ENCODE measurements around the gene SASH1. TPM values are rescaled to one million over a fixed set of nuclear protein-coding genes. Genes with fewer than 3 reads are reported as not detected.
"Not testable (repeated sequence)": the region's sequence is repeated elsewhere in the genome, so short reads cannot be mapped to it uniquely, and the experiment has no call there.

Gene SASH1
- total RNA-seq, 1 donor from 2014 or later: 1.6 TPM

DNA sequence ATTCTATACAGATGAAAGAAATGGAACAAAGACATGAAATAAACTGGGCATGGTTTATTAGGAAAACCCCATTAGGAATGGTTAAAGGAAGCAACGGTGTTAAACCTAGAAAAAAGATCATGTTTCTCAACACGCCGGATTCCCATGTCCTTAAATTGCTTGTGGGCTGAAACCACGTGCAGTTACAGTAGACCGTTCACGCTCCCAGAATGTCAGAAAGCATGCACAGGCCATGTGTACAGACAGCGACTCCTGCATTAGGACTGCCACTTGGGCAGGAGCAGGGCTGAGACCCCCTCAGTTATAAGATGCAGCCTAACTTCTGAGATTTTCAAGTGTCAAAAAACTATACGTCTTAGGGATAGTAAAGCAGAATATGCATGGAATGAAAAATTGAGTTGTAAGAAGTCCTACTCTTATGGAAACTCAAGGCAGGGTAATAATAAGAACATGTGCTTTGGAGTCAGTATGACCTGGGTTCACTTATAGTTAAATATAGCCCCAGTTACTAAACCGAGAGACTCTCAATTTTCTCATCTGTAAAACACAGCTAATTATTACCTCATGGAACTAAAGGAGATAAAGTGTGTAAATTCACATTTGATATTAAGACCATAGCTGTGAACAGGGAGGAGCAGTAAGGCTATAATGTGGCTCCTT lies 230.2 kb downstream of the SASH1 start:
- intact Hi-C loops (cut with micrococcal nuclease): no loop called here

DNA sequence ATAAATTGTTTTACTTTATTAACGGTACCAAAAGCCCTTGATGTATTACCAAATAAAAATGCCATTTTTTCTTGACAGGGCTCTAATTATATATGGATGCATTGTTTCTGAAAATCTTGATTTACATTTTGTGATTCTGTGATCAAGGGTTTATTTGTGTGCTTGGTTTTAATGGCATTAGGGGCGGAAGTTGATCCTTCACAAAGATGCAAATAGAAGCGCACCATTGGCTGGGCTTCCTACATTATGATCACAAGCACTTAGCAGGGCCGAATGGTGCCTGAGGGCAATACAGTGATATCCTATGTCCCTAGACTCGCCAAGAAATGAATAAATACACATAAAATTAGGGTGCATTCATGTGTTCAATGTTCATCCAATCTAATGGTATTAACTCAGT lies 231.3 kb downstream of the SASH1 start:
- intact Hi-C loops (cut with micrococcal nuclease): no loop called here

DNA sequence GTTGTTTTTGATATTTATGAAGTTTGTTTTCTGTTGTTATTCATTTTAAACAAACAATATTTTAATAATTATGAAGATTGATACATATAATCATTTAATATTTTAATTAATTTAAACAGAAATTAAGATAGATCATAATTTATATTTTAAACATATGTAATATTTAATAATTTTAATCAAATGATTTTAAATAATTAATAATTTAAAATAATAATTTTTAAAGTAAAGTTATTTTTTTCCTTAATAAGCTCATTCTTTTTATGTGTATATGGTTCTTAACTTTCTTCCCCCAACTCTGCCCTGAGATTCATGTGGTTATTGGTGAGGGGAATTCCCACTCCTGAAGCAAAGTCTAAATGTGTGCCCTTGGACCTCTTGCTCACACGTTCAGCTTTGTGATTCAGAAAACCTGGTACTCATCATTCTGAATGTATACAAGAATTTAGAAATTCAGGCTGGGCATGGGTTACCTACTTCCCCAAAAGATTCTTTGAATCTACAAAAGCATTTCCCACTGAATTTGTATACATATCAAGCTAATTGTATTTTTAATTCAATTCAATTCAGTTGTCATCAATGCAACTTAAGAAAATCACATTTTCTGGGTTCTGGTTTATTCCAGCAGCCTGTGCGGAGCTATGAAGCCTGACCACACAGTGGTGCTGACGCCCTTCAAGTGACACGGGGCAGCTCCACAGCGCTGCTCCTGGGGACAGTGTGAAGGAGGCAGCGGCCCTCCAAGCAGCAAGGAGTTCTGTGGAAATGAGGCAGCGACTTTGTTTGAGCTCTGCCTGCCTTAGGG lies 235.2 kb downstream of the SASH1 start:
- intact Hi-C loops (cut with micrococcal nuclease): loop anchor here (1.0 kb wide), 2 partner anchors 370 to 854 kb away; no protein-coding TSS in a partner anchor

DNA sequence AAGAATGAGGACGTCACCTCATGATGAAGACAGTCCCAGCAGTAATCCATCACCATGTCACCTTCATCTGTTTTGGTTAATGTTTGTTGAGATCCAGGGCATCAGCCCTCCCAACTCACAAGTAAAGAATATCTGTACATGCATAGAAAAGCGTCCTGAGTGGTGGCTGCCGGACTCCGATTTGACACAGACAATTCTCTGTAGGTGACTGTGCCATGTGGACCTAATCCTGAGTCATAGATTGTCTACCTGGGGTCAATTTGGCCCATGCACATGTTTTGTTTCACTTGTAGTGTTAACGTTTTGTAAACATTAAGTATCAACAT lies 235.8 kb downstream of the SASH1 start:
- intact Hi-C loops (cut with micrococcal nuclease): loop anchor here (1.0 kb wide), 2 partner anchors 370 to 854 kb away; no protein-coding TSS in a partner anchor

DNA sequence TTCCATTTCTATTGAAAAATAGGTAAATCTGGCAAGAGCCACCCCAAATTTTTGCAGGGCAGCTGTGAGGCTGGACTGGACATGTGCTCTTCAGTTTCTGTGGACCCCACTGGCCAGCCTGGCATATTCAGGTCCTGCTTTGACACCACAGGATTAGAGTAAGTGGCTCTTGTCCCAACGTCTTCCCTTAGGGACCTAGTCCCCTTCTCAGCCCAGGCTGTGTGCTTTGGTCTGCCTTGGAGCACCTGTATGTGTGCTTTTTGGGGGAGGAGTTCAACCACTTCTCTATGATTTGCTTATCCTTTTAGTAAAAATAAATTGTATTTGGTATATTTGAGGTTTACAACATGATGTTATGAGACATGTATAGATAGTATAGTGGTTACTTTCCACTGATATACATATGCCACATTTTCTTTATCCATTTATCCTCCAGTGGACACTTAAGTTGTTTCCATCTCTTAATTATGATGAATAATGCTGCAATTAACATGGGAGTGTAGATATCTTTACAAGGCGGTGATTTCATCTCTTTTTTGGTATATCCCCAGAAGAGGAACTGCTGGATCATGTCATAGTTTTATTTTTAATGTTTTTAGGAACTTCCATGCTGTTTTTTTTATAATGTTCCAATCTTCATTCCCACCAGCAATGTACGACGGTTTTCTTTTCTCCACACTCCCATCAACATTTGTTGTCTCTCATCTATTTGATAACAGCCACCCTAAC lies 236.4 kb downstream of the SASH1 start:
- intact Hi-C loops (cut with micrococcal nuclease): loop anchor here (1.0 kb wide), 2 partner anchors 369 to 853 kb away; no protein-coding TSS in a partner anchor

DNA sequence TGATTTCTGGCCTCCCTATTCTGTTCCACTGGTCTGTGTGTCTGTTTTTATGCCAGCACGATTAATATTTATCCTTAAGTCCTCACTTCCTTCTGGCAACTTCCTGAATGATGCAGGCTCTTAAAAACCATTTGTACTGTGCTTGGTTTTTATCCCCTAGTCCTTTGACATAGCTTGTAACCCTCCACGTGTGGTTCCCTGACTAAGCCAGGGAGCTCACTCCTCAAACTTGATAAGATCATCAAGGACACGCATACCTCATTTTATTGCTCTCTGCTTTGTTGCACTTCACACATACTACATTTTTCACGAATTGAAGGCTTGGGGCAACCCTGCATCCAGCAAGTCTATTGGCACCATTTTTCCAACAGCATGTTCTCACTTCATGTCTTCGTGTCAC lies 237.8 kb downstream of the SASH1 start:
- intact Hi-C loops (cut with micrococcal nuclease): no loop called here

DNA sequence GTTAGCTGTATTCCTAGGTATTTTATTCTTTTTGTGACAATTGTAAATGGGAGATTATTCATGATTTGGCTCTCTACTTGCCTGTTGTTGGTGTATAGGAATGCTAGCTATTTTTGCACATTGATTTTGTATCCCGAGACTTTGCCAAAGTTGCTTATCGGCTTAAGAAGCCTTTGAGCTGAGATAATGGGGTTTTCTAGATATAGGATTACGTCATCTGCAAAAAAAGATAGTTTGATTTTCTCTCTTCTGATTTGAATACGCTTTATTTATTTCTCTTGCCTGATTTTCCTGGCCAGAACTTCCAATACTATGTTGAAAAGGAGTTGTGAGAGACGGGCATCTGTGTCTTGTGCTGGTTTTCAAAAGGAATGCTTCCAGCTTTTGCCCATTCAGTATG lies 241.0 kb downstream of the SASH1 start:
- intact Hi-C loops (cut with micrococcal nuclease): no loop called here

DNA sequence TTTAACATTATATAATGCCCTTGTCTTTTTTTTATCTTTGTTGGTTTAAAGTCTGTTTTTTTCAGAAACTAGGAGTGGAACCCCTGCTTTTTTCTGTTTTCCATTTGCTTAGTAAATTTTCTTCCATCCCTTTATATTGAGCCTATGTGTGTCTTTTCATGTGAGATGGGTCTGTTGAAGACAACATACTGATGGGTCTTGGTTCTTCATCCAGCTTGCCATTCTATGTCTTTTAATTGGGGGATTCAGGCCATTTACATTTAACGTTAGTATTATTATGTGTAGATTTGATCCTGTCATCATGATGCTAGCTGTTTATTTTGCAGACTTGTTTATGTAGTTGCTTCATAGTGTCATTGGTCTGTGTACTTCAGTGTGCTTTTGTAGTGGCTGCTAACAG lies 243.0 kb downstream of the SASH1 start:
- intact Hi-C loops (cut with micrococcal nuclease): not testable (repeated sequence)

DNA sequence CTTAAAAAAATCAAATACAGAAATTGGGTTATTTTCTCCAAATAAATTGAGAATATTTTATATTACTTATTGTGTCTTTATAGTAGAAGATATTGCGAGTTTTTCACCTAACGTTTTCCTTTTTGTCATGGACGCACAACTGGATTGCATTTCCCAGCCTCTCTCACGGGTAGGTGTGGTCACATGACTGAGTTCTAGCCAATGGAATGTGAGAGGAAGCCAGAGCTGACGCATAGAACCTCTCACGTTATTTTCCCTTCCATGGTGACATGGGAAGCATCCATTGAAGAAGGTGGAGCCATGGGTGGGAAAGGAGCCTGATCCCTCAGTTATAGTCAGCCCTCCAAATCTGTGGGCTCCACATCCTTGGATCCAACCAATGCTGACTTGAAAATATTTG lies 248.2 kb downstream of the SASH1 start:
- intact Hi-C loops (cut with micrococcal nuclease): no loop called here

DNA sequence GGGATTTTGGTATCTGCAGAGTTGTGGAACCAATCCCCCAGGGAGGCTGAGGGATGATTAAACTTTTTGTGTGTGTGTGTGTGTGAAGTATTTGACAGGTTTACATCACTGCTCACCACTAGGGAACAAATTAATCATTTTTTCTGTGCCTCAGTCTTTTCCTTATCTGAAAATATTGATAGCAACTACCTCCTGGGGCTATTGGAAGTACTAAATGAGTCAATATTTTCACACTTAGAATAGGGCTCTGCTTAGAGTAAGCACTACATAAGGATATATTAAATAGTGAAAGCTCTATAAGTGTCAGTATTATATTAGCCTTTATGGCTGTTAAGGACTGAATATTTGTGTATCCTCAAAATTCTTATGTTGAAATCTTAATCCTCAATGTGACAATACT lies 249.0 kb downstream of the SASH1 start:
- intact Hi-C loops (cut with micrococcal nuclease): no loop called here

DNA sequence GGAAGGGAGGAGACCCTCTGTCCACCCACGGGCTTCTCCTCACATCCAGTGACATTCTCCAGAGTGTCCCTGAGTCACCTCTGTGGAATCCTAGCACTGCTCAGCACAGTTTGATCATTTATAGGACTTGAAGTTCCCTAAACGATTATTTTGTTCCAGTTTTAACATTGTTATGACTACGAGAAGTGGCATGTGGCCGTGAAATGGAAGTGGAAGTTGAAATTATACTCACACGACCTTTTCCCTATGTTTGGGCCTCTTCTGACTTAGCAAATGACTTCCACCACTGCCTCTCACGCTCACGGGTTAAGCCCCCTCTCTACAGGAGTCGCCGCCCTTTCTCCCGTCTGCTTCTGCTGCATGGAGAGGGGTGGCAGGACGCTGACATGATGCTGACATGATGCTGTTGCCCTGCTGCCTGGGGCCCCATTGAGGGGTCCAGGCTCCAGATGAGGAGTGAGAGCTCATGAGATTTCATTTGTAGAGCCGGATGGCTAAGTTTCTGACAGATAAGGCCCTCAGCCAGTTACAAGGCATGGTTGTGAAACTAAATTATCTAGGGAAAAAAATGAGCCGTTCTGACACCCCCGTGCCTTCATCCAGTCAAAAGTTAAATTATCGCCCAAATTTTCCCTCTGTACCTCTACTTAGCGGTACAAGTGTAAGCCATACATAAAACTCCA lies 250.6 kb downstream of the SASH1 start:
- intact Hi-C loops (cut with micrococcal nuclease): no loop called here

DNA sequence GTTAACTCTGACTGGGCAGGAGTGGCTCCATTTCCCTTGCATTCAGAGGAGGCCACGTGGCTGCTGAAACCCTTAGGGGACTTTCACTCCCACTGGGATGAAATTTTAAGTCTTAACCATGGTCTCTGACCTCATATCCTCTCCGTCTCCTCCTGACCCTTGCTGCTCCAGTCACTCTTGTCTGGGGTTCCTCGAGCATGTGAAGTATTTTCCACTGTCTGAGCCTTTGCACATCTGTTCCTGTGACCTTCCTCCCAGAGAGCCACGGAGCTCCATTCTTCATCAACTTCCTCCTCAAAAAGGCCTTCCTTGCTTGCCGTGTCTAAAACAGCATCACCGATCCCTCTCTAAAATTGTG lies 251.2 kb downstream of the SASH1 start:
- intact Hi-C loops (cut with micrococcal nuclease): no loop called here

DNA sequence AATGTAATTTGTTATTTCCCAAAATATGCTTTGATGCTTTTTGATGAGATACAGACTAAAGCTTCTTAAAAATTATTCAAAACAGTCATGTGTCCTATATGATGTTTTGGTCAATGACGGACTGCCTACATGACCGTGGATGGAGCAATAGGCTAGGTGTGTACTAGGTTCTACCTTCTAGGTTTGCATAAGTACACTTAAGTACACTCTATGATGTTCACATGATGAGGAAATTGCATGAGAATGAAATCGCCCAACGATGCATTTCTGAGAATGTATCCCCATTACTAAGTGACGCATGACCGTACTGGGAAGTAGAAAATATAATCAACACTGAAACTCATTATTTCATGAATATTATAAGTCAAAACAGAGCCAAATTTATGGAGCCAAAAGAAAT lies 252.9 kb downstream of the SASH1 start:
- intact Hi-C loops (cut with micrococcal nuclease): no loop called here

DNA sequence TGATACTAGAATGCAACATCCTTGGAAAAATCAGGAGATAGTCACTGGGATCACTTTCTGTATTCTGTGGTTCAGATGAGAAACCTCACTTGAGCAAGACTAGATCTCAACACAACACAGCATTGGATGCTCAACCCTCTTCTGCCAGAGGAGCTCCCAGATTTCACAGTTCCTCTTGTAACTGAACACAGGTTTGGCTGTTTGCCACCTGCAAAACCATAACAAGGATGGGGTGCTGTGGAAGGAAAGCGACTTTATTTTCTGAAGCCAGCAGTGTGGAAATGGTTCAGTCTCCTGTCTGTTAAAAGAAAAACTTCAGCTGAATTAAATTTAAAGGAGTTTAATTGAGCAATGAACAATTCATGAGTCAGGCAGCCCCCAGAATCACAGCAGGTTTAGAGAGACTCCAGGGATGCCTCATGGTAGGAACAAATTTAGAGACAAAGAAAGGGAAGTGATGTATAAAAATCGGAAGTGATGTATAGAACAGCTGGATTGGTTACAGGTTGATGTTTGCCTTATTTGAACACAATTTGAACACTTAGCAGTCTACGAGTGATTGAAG lies 254.3 kb downstream of the SASH1 start:
- intact Hi-C loops (cut with micrococcal nuclease): no loop called here

DNA sequence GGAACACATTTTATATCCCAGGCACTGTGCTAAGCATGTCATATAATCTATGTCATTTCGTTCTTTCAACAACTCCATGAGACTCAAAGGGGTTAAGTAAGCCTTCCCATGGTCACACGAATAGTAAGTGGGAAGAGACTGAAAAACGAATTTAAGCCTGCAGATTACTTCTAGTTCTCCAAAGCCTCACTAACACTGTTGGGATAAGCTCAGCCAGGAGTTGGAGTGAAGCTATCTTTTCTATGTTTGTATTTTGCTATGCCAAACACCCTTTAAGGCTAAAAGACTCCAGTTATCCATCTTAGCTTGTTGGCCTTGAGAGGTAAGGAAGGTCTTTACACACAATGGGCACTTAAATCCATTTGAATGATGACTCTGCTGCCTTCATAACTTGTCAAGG lies 256.1 kb downstream of the SASH1 start:
- intact Hi-C loops (cut with micrococcal nuclease): no loop called here

DNA sequence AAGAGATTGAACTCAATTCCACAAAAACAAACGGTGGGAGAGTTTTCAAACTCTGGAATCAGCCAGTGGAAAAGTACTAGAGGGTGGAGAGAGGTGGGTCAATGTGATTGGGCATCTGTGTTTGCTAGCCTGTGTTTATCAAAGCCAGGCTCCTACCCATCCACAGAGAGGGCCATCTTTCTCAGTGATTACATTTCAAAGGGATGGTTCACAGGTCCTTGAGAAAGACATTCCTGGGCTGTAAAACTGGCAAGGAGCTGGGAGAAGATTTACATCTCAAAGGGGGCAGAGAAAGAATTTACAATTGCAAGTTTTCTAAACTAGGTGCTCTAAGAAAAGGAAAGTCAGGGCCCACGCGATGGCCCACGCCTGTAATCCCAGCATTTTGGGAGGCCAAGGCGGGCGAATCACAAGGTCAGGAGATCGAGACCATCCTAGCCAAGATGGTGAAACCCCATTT lies 257.4 kb downstream of the SASH1 start:
- intact Hi-C loops (cut with micrococcal nuclease): no loop called here

All from T-helper 1 cell treated with Interleukin-12 subunit alpha and Interleukin-12 subunit beta and Interleukin-4 antibody, amounts not matched to agents 30 ng/mL and 1 ng/mL, for 36 hours (primary cell).